H1 (cell line): Measurements from ENCODE around the gene ATAD3A. TPM values are rescaled to one million over a fixed set of nuclear protein-coding genes. Genes with fewer than 3 reads are reported as not detected.

Experiments used
- ASH2L ChIP-seq: fragments of 200-600, 300-600 bp; sonication (generic); IDR thresholded peaks from one replicate; pipeline ENCODE4 v1.7.1; 2017; ENCODE audit warnings: low read length
- ATF3 ChIP-seq: IDR thresholded peaks from 2 replicates; pipeline ENCODE4 v1.6.1; 2011; ENCODE audit warnings: low read depth, mild to moderate bottlenecking, low read length; ENCODE audit not compliant: insufficient read depth
- HDAC6 ChIP-seq: IDR thresholded peaks from one replicate; pipeline ENCODE4 v1.7.1; 2012; ENCODE audit warnings: low read depth, mild to moderate bottlenecking, inconsistent platforms, low read length, moderate library complexity
- TBP ChIP-seq: IDR thresholded peaks from 2 replicates; pipeline ENCODE4 v1.6.1; 2011; ENCODE audit warnings: low read depth, low read length, improper control_type of control experiment
- USF2 ChIP-seq: IDR thresholded peaks from 2 replicates; pipeline ENCODE4 v1.6.1; 2011; ENCODE audit warnings: low read length, improper control_type of control experiment
- polyA plus RNA-seq, 7 experiments: library from polyadenylated mRNA; depleted of rRNA in 3 of 7; stranded (reverse) in 5 of 7; unstranded in 2 of 7; fragments of >200 nt in 5 of 7; fragments of 200-250 nt in 2 of 7; gene quantifications; 1 replicate in 5 of 7; 2 replicates in 1 of 7; 4 replicates in 1 of 7; pipeline versions ENCODE4 v1.2.1 to v1.2.3, GENCODE V29; 2011 to 2013; ENCODE audit warnings: missing spikeins in 2 of 7, mixed read lengths in 2 of 7
- total RNA-seq: library from RNA; stranded (reverse); fragmentation: NEBNext Ultra II Directional; extraction: Animal tissue kit (Norgen Biotek cat#: 25700); gene quantifications from 2 replicates; pipeline ENCODE4 v1.2.1, GENCODE V29; 2021

ATAD3A gene
- total and polyA plus RNA-seq, 2 of the 8 experiments (the other 6 are each of a cell fraction or from before 2014, with no cell fraction given), result 28.3 to 64.7 TPM

DNA sequence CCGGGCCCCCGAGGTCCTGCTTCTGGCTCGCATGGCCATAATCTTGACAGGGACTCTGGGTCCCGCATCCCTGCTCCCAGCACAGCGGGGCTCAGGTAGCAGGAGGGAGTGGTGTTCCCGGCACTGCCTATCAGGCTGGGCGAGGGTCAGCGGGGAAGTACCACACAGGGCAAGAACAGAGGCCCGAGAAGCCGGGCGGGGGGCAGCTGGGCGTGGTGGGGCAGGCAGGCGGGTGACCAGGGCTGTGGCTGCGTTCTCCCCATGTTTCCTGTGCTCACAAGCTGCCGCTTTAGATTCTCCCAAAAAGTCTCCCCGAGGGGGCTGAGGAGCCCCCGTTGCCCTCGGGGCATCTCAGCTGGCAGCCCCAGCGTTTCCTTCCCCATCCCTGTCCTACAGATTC is 22.1 kb upstream of the ATAD3A start (continued):
- TF ChIP-seq TBP, result no peak
- TF ChIP-seq ATF3, result no peak
- TF ChIP-seq HDAC6, result no peak
- TF ChIP-seq USF2, result no peak
- TF ChIP-seq ASH2L, result no peak
